Middle frontal gyrus (tissue), 1 donor: ENCODE results near the gene CIB2.
"Not testable (repeated sequence)": the region's sequence is repeated elsewhere in the genome, so short reads cannot be mapped to it uniquely, and the experiment has no call there.

Source experiments
- DNase-seq: peaks from one replicate; pipeline ENCODE4 v3.0.0-alpha.2; 2015; ENCODE audit warnings: low spot score; ENCODE audit errors: extremely low spot score

CIB2 gene

GRCh38 chr15:78131295-78132061 lies at the start of gene CIB2:
Gene CIB2, minus strand, starts transcription at chr15:78131445. Its CDS starts 230 bp downstream, at chr15:78131215.
- DNase-seq, result peak; percentile 35

GRCh38 chr15:78179906-78180305 lies 48.7 kb upstream of the CIB2 start:
- no peak for DNase-seq

GRCh38 chr15:78179286-78179840 lies 48.1 kb upstream of the CIB2 start:
- no peak for DNase-seq

GRCh38 chr15:78178064-78178463 lies 46.8 kb upstream of the CIB2 start:
- no peak for DNase-seq

GRCh38 chr15:78177447-78177873 lies 46.2 kb upstream of the CIB2 start:
- no peak for DNase-seq

GRCh38 chr15:78175330-78175729 lies 44.1 kb upstream of the CIB2 start:
- DNase-seq, result no peak

GRCh38 chr15:78174401-78174800 lies 43.2 kb upstream of the CIB2 start:
- DNase-seq, result no peak

- DNase-seq, result no peak
Observed at GRCh38 chr15:78171864-78172472, 40.7 kb upstream of the CIB2 start.

GRCh38 chr15:78170848-78171773 lies 39.9 kb upstream of the CIB2 start:
- no peak for DNase-seq

- DNase-seq, result no peak
Observed at GRCh38 chr15:78168608-78169007, 37.4 kb upstream of the CIB2 start.

- no peak for DNase-seq
Observed at GRCh38 chr15:78167227-78167888, 36.1 kb upstream of the CIB2 start.

- DNase-seq, result no peak
Observed at GRCh38 chr15:78164010-78164409, 32.8 kb upstream of the CIB2 start.

- DNase-seq, result no peak
Observed at GRCh38 chr15:78162038-78162437, 30.8 kb upstream of the CIB2 start.

- no peak for DNase-seq
Observed at GRCh38 chr15:78159395-78159794, 28.1 kb upstream of the CIB2 start.

GRCh38 chr15:78157203-78157602 lies 26.0 kb upstream of the CIB2 start:
- DNase-seq, result no peak

GRCh38 chr15:78156653-78157052 lies 25.4 kb upstream of the CIB2 start:
- DNase-seq, result no peak

GRCh38 chr15:78155355-78155939 lies 24.2 kb upstream of the CIB2 start:
- DNase-seq, result no peak

- no peak for DNase-seq
Observed at GRCh38 chr15:78154955-78155354, 23.7 kb upstream of the CIB2 start.

- not testable (repeated sequence) for DNase-seq
Observed at GRCh38 chr15:78151075-78151474, 19.8 kb upstream of the CIB2 start.
